GM12878 (cell line): Measurements from ENCODE around the gene GARIN5A. TPM values are rescaled to one million over a fixed set of nuclear protein-coding genes. Genes with fewer than 3 reads are reported as not detected.

Experiments
- BCL11A ChIP-seq: IDR thresholded peaks from 2 replicates; pipeline ENCODE4 v1.6.1; 2011; ENCODE audit warnings: low read depth, low read length
- CBFB ChIP-seq: IDR thresholded peaks from 2 replicates; pipeline ENCODE4 v1.6.1; 2016; ENCODE audit warnings: antibody characterized with exemption, low read depth
- TCF3 ChIP-seq: IDR thresholded peaks from 2 replicates; pipeline ENCODE4 v1.6.1; 2012; ENCODE audit warnings: low read depth, mild to moderate bottlenecking, low read length, borderline replicate concordance; ENCODE audit not compliant: insufficient read depth
- polyA plus RNA-seq, 11 experiments: library from polyadenylated mRNA; depleted of rRNA in 4 of 11; unstranded in 6 of 11; stranded (reverse) in 5 of 11; fragments of >200 nt; fragmentation: Nextera tagmentation in 4 of 11; fragmentation: Illumina TruSeq in 1 of 11; extraction: Ambion mirVana in 4 of 11; extraction: Trizol in 1 of 11; gene quantifications; 1 replicate in 1 of 11; 2 replicates in 10 of 11; pipeline versions ENCODE4 v1.2.1 to v1.2.3, GENCODE V29; 2011 to 2016; ENCODE audit warnings: inconsistent platforms in 2 of 11, missing spikeins in 2 of 11, low read depth in 1 of 11
- total RNA-seq, 4 experiments: library from RNA; depleted of rRNA in 3 of 4; stranded (reverse); fragments of >200 nt in 3 of 4; fragmentation: Illumina TruSeq in 1 of 4; extraction: Trizol in 1 of 4; gene quantifications; 2 replicates each; pipeline versions ENCODE4 v1.2.1 to v1.2.3, GENCODE V29; 2013 to 2021

Gene GARIN5A
- total and polyA plus RNA-seq, 10 of the 15 experiments (the other 5 are each of a cell fraction or from before 2014, with no cell fraction given), result 0.18 to 1.2 (median 0.24) TPM; not detected in 6

GRCh38 chr19:50417111-50418081 lies 59.3 kb downstream of the GARIN5A start (continued):
- TF ChIP-seq CBFB (no peak), TCF3 (0 out of 2 replicates have a peak, but pooled peaks have one; percentile 19), BCL11A (no peak)

Other genes with a start within 250 kb of the GARIN5A start
Only the 7 nearest of the 14 such genes appear.
- gene POLD1, start 92.5 kb downstream of the GARIN5A start, total RNA-seq (2014; rRNA removed), result 121 and 141 TPM in 2 replicates
- gene POLD1, start 92.5 kb downstream of the GARIN5A start, total RNA-seq (2014; rRNA removed; fragmentation: Illumina TruSeq; extraction: Trizol), result 28.6 and 31.8 TPM in 2 replicates
- gene POLD1, start 92.5 kb downstream of the GARIN5A start, total RNA-seq (2021), result 146 and 165 TPM in 2 replicates
- gene POLD1, start 92.5 kb downstream of the GARIN5A start, polyA plus RNA-seq (2011; rRNA removed), result 10.4 and 25.7 TPM in 2 replicates
- gene POLD1, start 92.5 kb downstream of the GARIN5A start, polyA plus RNA-seq (2014; fragmentation: Illumina TruSeq; extraction: Trizol), result 1.9 and 18.1 TPM in 2 replicates
- 1 to 10 TPM in 1 of 2 experiments, under 1 TPM in 1; 0.76 to 6.5 TPM for gene POLD1, start 92.5 kb downstream of the GARIN5A start, polyA plus RNA-seq (2014; fragmentation: Nextera tagmentation; extraction: Ambion mirVana)
- gene POLD1, start 92.5 kb downstream of the GARIN5A start, polyA plus RNA-seq (2014; rRNA removed), result 95.1 and 110 TPM in 2 replicates
- gene POLD1, start 92.5 kb downstream of the GARIN5A start, polyA plus RNA-seq (2016; fragmentation: Nextera tagmentation; extraction: Ambion mirVana), result 100 to 1,000 TPM; 111 to 118 TPM
- 106 and 123 TPM in 2 replicates for gene SPIB, start 57.9 kb downstream of the GARIN5A start, total RNA-seq (2014; rRNA removed)
- 28.3 and 30.4 TPM in 2 replicates for gene SPIB, start 57.9 kb downstream of the GARIN5A start, total RNA-seq (2014; rRNA removed; fragmentation: Illumina TruSeq; extraction: Trizol)
- gene SPIB, start 57.9 kb downstream of the GARIN5A start, total RNA-seq (2021), result 85.0 and 90.7 TPM in 2 replicates
- gene SPIB, start 57.9 kb downstream of the GARIN5A start, polyA plus RNA-seq (2011; rRNA removed), result 22.6 and 58.4 TPM in 2 replicates
- 22.0 and 34.8 TPM in 2 replicates for gene SPIB, start 57.9 kb downstream of the GARIN5A start, polyA plus RNA-seq (2014; fragmentation: Illumina TruSeq; extraction: Trizol)
- 10 to 100 TPM in 1 of 2 experiments, 1 to 10 TPM in 1; 3.5 to 14.0 TPM for gene SPIB, start 57.9 kb downstream of the GARIN5A start, polyA plus RNA-seq (2014; fragmentation: Nextera tagmentation; extraction: Ambion mirVana)
- 89.3 and 90.4 TPM in 2 replicates for gene SPIB, start 57.9 kb downstream of the GARIN5A start, polyA plus RNA-seq (2014; rRNA removed)
- 10 to 100 TPM; 53.6 to 60.2 TPM for gene SPIB, start 57.9 kb downstream of the GARIN5A start, polyA plus RNA-seq (2016; fragmentation: Nextera tagmentation; extraction: Ambion mirVana)
- 0.49 and 0.51 TPM in 2 replicates for gene MYBPC2, start 44.0 kb downstream of the GARIN5A start, total RNA-seq (2014; rRNA removed)
- 0.37 and 0.67 TPM in 2 replicates for gene MYBPC2, start 44.0 kb downstream of the GARIN5A start, total RNA-seq (2014; rRNA removed; fragmentation: Illumina TruSeq; extraction: Trizol)
- gene MYBPC2, start 44.0 kb downstream of the GARIN5A start, total RNA-seq (2021), result 0.90 and 1.4 TPM in 2 replicates
- gene MYBPC2, start 44.0 kb downstream of the GARIN5A start, polyA plus RNA-seq (2011; rRNA removed), result 0.06 and 0.15 TPM in 2 replicates
- 0.56 and 0.73 TPM in 2 replicates for gene MYBPC2, start 44.0 kb downstream of the GARIN5A start, polyA plus RNA-seq (2014; fragmentation: Illumina TruSeq; extraction: Trizol)
- under 1 TPM; 0.09 to 0.10 TPM for gene MYBPC2, start 44.0 kb downstream of the GARIN5A start, polyA plus RNA-seq (2014; fragmentation: Nextera tagmentation; extraction: Ambion mirVana)
- 0.65 and 0.72 TPM in 2 replicates for gene MYBPC2, start 44.0 kb downstream of the GARIN5A start, polyA plus RNA-seq (2014; rRNA removed)
- 1 to 10 TPM; 1.9 to 2.6 TPM for gene MYBPC2, start 44.0 kb downstream of the GARIN5A start, polyA plus RNA-seq (2016; fragmentation: Nextera tagmentation; extraction: Ambion mirVana)
- 62.4 and 66.3 TPM in 2 replicates for gene EMC10, start 341 bp downstream of the GARIN5A start, total RNA-seq (2014; rRNA removed)
- gene EMC10, start 341 bp downstream of the GARIN5A start, total RNA-seq (2014; rRNA removed; fragmentation: Illumina TruSeq; extraction: Trizol), result 24.2 and 26.3 TPM in 2 replicates
- gene EMC10, start 341 bp downstream of the GARIN5A start, total RNA-seq (2021), result 76.2 and 77.3 TPM in 2 replicates
- gene EMC10, start 341 bp downstream of the GARIN5A start, polyA plus RNA-seq (2011; rRNA removed), result 13.8 and 22.4 TPM in 2 replicates
- 3.5 and 18.2 TPM in 2 replicates for gene EMC10, start 341 bp downstream of the GARIN5A start, polyA plus RNA-seq (2014; fragmentation: Illumina TruSeq; extraction: Trizol)
- 1 to 10 TPM; 2.5 to 5.5 TPM for gene EMC10, start 341 bp downstream of the GARIN5A start, polyA plus RNA-seq (2014; fragmentation: Nextera tagmentation; extraction: Ambion mirVana)
- 61.0 and 69.1 TPM in 2 replicates for gene EMC10, start 341 bp downstream of the GARIN5A start, polyA plus RNA-seq (2014; rRNA removed)
- 1 to 10 TPM; 6.8 to 8.9 TPM for gene EMC10, start 341 bp downstream of the GARIN5A start, polyA plus RNA-seq (2016; fragmentation: Nextera tagmentation; extraction: Ambion mirVana)
- gene JOSD2, start 34.3 kb upstream of the GARIN5A start, total RNA-seq (2014; rRNA removed), result 17.0 and 21.0 TPM in 2 replicates
- gene JOSD2, start 34.3 kb upstream of the GARIN5A start, total RNA-seq (2014; rRNA removed; fragmentation: Illumina TruSeq; extraction: Trizol), result 3.1 and 3.9 TPM in 2 replicates
- gene JOSD2, start 34.3 kb upstream of the GARIN5A start, total RNA-seq (2021), result 22.7 and 24.5 TPM in 2 replicates
- 2.1 and 4.9 TPM in 2 replicates for gene JOSD2, start 34.3 kb upstream of the GARIN5A start, polyA plus RNA-seq (2011; rRNA removed)
- 0.91 TPM in 1 of 2 replicates, not detected in the other for gene JOSD2, start 34.3 kb upstream of the GARIN5A start, polyA plus RNA-seq (2014; fragmentation: Illumina TruSeq; extraction: Trizol)
- 1 to 10 TPM; 1.0 to 1.6 TPM for gene JOSD2, start 34.3 kb upstream of the GARIN5A start, polyA plus RNA-seq (2014; fragmentation: Nextera tagmentation; extraction: Ambion mirVana)
- gene JOSD2, start 34.3 kb upstream of the GARIN5A start, polyA plus RNA-seq (2014; rRNA removed), result 23.8 and 26.3 TPM in 2 replicates
- gene JOSD2, start 34.3 kb upstream of the GARIN5A start, polyA plus RNA-seq (2016; fragmentation: Nextera tagmentation; extraction: Ambion mirVana), result 10 to 100 TPM; 25.1 to 26.7 TPM
- not detected in 2 replicates for gene ASPDH, start 37.1 kb upstream of the GARIN5A start, total RNA-seq (2014; rRNA removed)
- gene ASPDH, start 37.1 kb upstream of the GARIN5A start, total RNA-seq (2014; rRNA removed; fragmentation: Illumina TruSeq; extraction: Trizol), result not detected in 2 replicates
- gene ASPDH, start 37.1 kb upstream of the GARIN5A start, total RNA-seq (2021), result not detected in 2 replicates
- not detected in 2 replicates for gene ASPDH, start 37.1 kb upstream of the GARIN5A start, polyA plus RNA-seq (2011; rRNA removed)
- not detected in 2 replicates for gene ASPDH, start 37.1 kb upstream of the GARIN5A start, polyA plus RNA-seq (2014; fragmentation: Illumina TruSeq; extraction: Trizol)
- gene ASPDH, start 37.1 kb upstream of the GARIN5A start, polyA plus RNA-seq (2014; fragmentation: Nextera tagmentation; extraction: Ambion mirVana), result not detected
- gene ASPDH, start 37.1 kb upstream of the GARIN5A start, polyA plus RNA-seq (2014; rRNA removed), result not detected in 2 replicates
- gene ASPDH, start 37.1 kb upstream of the GARIN5A start, polyA plus RNA-seq (2016; fragmentation: Nextera tagmentation; extraction: Ambion mirVana), result not detected
- gene LRRC4B, start 91.6 kb upstream of the GARIN5A start, total RNA-seq (2014; rRNA removed), result not detected in 2 replicates
- gene LRRC4B, start 91.6 kb upstream of the GARIN5A start, total RNA-seq (2014; rRNA removed; fragmentation: Illumina TruSeq; extraction: Trizol), result not detected in 2 replicates
- gene LRRC4B, start 91.6 kb upstream of the GARIN5A start, total RNA-seq (2021), result not detected in 2 replicates
- gene LRRC4B, start 91.6 kb upstream of the GARIN5A start, polyA plus RNA-seq (2011; rRNA removed), result 0.14 TPM in 1 of 2 replicates, not detected in the other
- not detected in 2 replicates for gene LRRC4B, start 91.6 kb upstream of the GARIN5A start, polyA plus RNA-seq (2014; fragmentation: Illumina TruSeq; extraction: Trizol)
- not detected for gene LRRC4B, start 91.6 kb upstream of the GARIN5A start, polyA plus RNA-seq (2014; fragmentation: Nextera tagmentation; extraction: Ambion mirVana)
- not detected in 2 replicates for gene LRRC4B, start 91.6 kb upstream of the GARIN5A start, polyA plus RNA-seq (2014; rRNA removed)
- not detected for gene LRRC4B, start 91.6 kb upstream of the GARIN5A start, polyA plus RNA-seq (2016; fragmentation: Nextera tagmentation; extraction: Ambion mirVana)